Adrenal gland (tissue), 12 donors: Measurements from ENCODE around the gene TMSB4X. TPM values are rescaled to one million over a fixed set of nuclear protein-coding genes. Genes with fewer than 3 reads are reported as not detected.

Source experiments
- DNase-seq, 7 donors: peaks; one replicate each; pipeline ENCODE4 v3.0.0-alpha.2; 2019 to 2020
- H3K27ac ChIP-seq, 5 donors: fragments of 200-600 bp; sonication (generic) in 4 of 5; 1 replicate in 3 of 5; 2 replicates in 2 of 5; pipeline versions ENCODE4 v1.5.1 to v1.8.0; 2016 to 2020; ENCODE audit warnings: mild to moderate bottlenecking in 1 of 5
- H3K27me3 ChIP-seq: fragments of 200-600 bp; 2 replicates; pipeline ENCODE4 v1.8.0; 2021
- H3K36me3 ChIP-seq, 2 donors: fragments of 200-600 bp; replicated peaks in 1 of 2; 1 replicate in 1 of 2; 2 replicates in 1 of 2; pipeline versions ENCODE4 v1.5.1 to v1.8.0; 2018 to 2022
- H3K4me1 ChIP-seq, 2 donors: fragments of 200-600 bp; replicated peaks in 1 of 2; 1 replicate in 1 of 2; 2 replicates in 1 of 2; pipeline versions ENCODE4 v1.5.1 to v1.8.0; 2018 to 2021
- H3K4me3 ChIP-seq, 4 donors: fragments of 200-600 bp; sonication (generic) in 3 of 4; one replicate each; pipeline ENCODE4 v1.5.1; 2016 to 2018
- H3K9me3 ChIP-seq, 3 donors: fragments of 200-600 bp; sonication (generic) in 1 of 3; replicated peaks in 1 of 3; 1 replicate in 2 of 3; 2 replicates in 1 of 3; pipeline versions ENCODE4 v1.5.1 to v1.8.0; 2016 to 2021
- CTCF ChIP-seq, 6 experiments: fragments of 450-650 bp in 4 of 6; fragments of 200-600 bp in 2 of 6; sonication (generic) in 1 of 6; IDR thresholded peaks; 1 replicate in 5 of 6; 2 replicates in 1 of 6; pipeline versions ENCODE4 v1.5.1 to v1.8.0; 2016 to 2021; ENCODE audit warnings: antibody characterized with exemption in 6 of 6, mild to moderate bottlenecking in 2 of 6, moderate library complexity in 1 of 6
- POLR2A ChIP-seq, 2 donors: fragments of 450-650 bp; IDR thresholded peaks; one replicate each; pipeline ENCODE4 v1.6.1; 2017; ENCODE audit warnings: antibody characterized with exemption in 2 of 2, mild to moderate bottlenecking in 2 of 2, moderate library complexity in 1 of 2
- WGBS, 4 donors: extraction: QIAGEN DNeasy Blood & Tissue Kit in 2 of 4; methylation state at CpG; one replicate each; pipeline versions ENCODE4 v1.1.5 to v1.1.7; 2013 to 2017; 5-methylcytosine and 5-hydroxymethylcytosine counted together
- intact Hi-C, 2 donors: fragments of 100-400 bp; cut with DNase I; formaldehyde crosslinking; loops; one replicate each; pipeline versions ENCODE4 v1.14.1 to v1.15.0; 2022 to 2023
- polyA plus RNA-seq, 3 donors: library from polyadenylated mRNA; stranded (reverse); fragments of 200-250 nt in 2 of 3; fragments of 350-450 nt in 1 of 3; fragmentation: Illumina TruSeq in 1 of 3; extraction: RNeasy Lipid Tissue Mini Kit (QIAGEN cat#74804) in 1 of 3; gene quantifications; one replicate each; pipeline ENCODE4 v1.2.3, GENCODE V29; 2013 to 2014
- total RNA-seq, 9 donors: library from RNA; depleted of rRNA in 4 of 9; stranded (reverse); fragments of >200 nt in 4 of 9; fragments of 120-200 nt in 1 of 9; fragmentation: NEBNext Ultra II Directional in 1 of 9; extraction: Animal tissue kit (Norgen Biotek cat#: 25700) in 1 of 9; gene quantifications; one replicate each; pipeline versions ENCODE4 v1.1.0 to v1.2.4, GENCODE V29; 2013 to 2023
- donor health status: healthy with polysubstance abuse.
- donor health status: Bipolar disorder and iron deficiency.
- donor health status: DM: yes; HTN: yes; CAD: no.
- donor health status: DM: no; HTN: no; CAD: no.
- donor health status: DM: no; HTN: no; CAD: no.
- donor health status: DM: yes; HTN: yes; CAD: no.

Gene TMSB4X
- total and polyA plus RNA-seq, 12 donors, result 1,180 to 9,144 (median 3,958) TPM

- Histone ChIP-seq H3K9me3 (no peaks in the 10 kb centered on the region), H3K27ac (peak overlapping the region; percentile 21 to 88 (median 53)), H3K27me3 (no peaks in the 10 kb centered on the region), H3K36me3 (no peaks in the 10 kb centered on the region), H3K4me1 (peaks cover 0 to 15% of the 10 kb centered on the region in 2 donors), H3K4me3 (no peak overlapping the region)
- TF ChIP-seq POLR2A (IDR thresholded peaks at IDR 0.05), result no peak
- TF ChIP-seq CTCF (IDR thresholded peaks at IDR 0.05), result no peak
- peak; percentile 39 to 75 (median 53) for DNase-seq
- intact Hi-C loops, result no loop called here
- 50 to 90% (median 63%) methylated on average over 8 to 20 of the region's 20 CpGs for WGBS, 4 donors
Observed at GRCh38 chrX:12955882-12956703, 18.8 kb upstream of the TMSB4X start.

- H3K36me3 ChIP-seq, result no peaks in the 10 kb centered on the region
- peaks cover 0 to 15% of the 10 kb centered on the region in 2 donors for H3K4me1 ChIP-seq
- TF ChIP-seq CTCF (IDR thresholded peaks at IDR 0.05), result no peak
- peak in 1 of 7 donors; percentile 20 for DNase-seq
- intact Hi-C loops, result no loop called here
- no peaks in the 10 kb centered on the region for H3K27me3 ChIP-seq
- peak overlapping the region; percentile 21 to 88 (median 53) for H3K27ac ChIP-seq
- no peaks in the 10 kb centered on the region for H3K9me3 ChIP-seq
- WGBS, 4 donors, result 58 to 82% (median 69%) methylated on average over 6 to 8 of the region's 8 CpGs
- H3K4me3 ChIP-seq, result no peak overlapping the region
Observed at GRCh38 chrX:12956704-12957534, 18.0 kb upstream of the TMSB4X start.

- DNase-seq, result no peak
- H3K4me3 ChIP-seq, result no peak overlapping the region
- WGBS, 4 donors, result 54 to 81% (median 70%) methylated on average over 5 of the region's 5 CpGs
- H3K9me3 ChIP-seq, result no peaks in the 10 kb centered on the region
- intact Hi-C loops, result no loop called here
- no peaks in the 10 kb centered on the region for H3K36me3 ChIP-seq
- TF ChIP-seq CTCF (IDR thresholded peaks at IDR 0.05), result no peak
- no peak for TF ChIP-seq POLR2A (IDR thresholded peaks at IDR 0.05)
- peaks cover 0 to 15% of the 10 kb centered on the region in 2 donors for H3K4me1 ChIP-seq
- no peaks in the 10 kb centered on the region for H3K27me3 ChIP-seq
- no peak overlapping the region for H3K27ac ChIP-seq
Observed at GRCh38 chrX:12958059-12958458, 16.9 kb upstream of the TMSB4X start.

- no peak for DNase-seq
- TF ChIP-seq CTCF (IDR thresholded peaks at IDR 0.05) (no peak), POLR2A (IDR thresholded peaks at IDR 0.05) (no peak)
- Histone ChIP-seq H3K27me3 (no peaks in the 10 kb centered on the region), H3K4me3 (no peak overlapping the region), H3K27ac (no peak overlapping the region), H3K9me3 (no peaks in the 10 kb centered on the region), H3K4me1 (peaks cover 0 to 15% of the 10 kb centered on the region in 2 donors), H3K36me3 (no peaks in the 10 kb centered on the region)
- intact Hi-C loops, result no loop called here
- WGBS, 4 donors, result 80 to 88% (median 87%) methylated on average over 4 of the region's 4 CpGs
Observed at GRCh38 chrX:12958461-12958860, 16.4 kb upstream of the TMSB4X start.
